WTC11 (cell line): ENCODE measurements around the gene SPAG9. TPM values are rescaled to one million over a fixed set of nuclear protein-coding genes. Genes with fewer than 3 reads are reported as not detected.

Experiments
- ATAC-seq: fragments of 200-7000 bp; cut with Tn5 transposase; 2 replicates; pipeline ENCODE4 v1.10.0; 2021; ENCODE audit warnings: mild to moderate bottlenecking, moderate library complexity
- CTCF ChIA-PET: fragments of 300-600 bp; sonication (Branson Sonifier 250); formaldehyde crosslinking; loops from one replicate; lab custom pipeline; 2021; ENCODE audit warnings: antibody characterized with exemption; lab: Charles Lee
- POLR2A ChIA-PET: fragments of 350-600 bp; sonication (Branson Sonifier 250); formaldehyde crosslinking; loops from one replicate; lab custom pipeline; 2021; ENCODE audit warnings: antibody characterized with exemption; lab: Charles Lee
- DNase-seq: peaks from one replicate; pipeline ENCODE4 v3.0.0; 2021; ENCODE audit warnings: low spot score
- H3K27ac Mint-ChIP-seq: 2 replicates; pipeline ENCODE4 v1.8.0; 2021; ENCODE audit warnings: mixed read lengths
- H3K27me3 Mint-ChIP-seq: 2 replicates; pipeline ENCODE4 v1.8.0; 2021; ENCODE audit warnings: low read depth, mild to moderate bottlenecking, moderate library complexity, mixed read lengths
- H3K36me3 Mint-ChIP-seq: 2 replicates; pipeline ENCODE4 v1.8.0; 2021; ENCODE audit warnings: mixed read lengths
- H3K4me1 Mint-ChIP-seq: 2 replicates; pipeline ENCODE4 v1.8.0; 2022; ENCODE audit warnings: mixed read lengths
- H3K4me3 Mint-ChIP-seq: 2 replicates; pipeline ENCODE4 v1.8.0; 2021; ENCODE audit warnings: mild to moderate bottlenecking, moderate library complexity, mixed read lengths
- H3K9me3 Mint-ChIP-seq: 2 replicates; pipeline ENCODE4 v1.8.0; 2021; ENCODE audit warnings: mixed read lengths
- E2F4 ChIP-seq: sonication (generic); formaldehyde crosslinking; IDR thresholded peaks from 2 replicates; pipeline ENCODE4 v1.8.1; 2022; ENCODE audit warnings: low read depth, mild to moderate bottlenecking, moderate library complexity, missing genetic modification reagents, borderline replicate concordance
- E2F5 ChIP-seq: sonication (generic); formaldehyde crosslinking; IDR thresholded peaks from 2 replicates; pipeline ENCODE4 v1.8.1; 2022; ENCODE audit warnings: mild to moderate bottlenecking, moderate library complexity, missing genetic modification reagents
- ETV6 ChIP-seq: sonication (generic); formaldehyde crosslinking; IDR thresholded peaks from 2 replicates; pipeline ENCODE4 v1.8.1; 2022; ENCODE audit warnings: mild to moderate bottlenecking, missing genetic modification reagents
- IRF2 ChIP-seq: sonication (generic); formaldehyde crosslinking; IDR thresholded peaks from 2 replicates; pipeline ENCODE4 v1.8.0; 2022; ENCODE audit warnings: low read depth, missing genetic modification reagents, borderline replicate concordance
- JUN ChIP-seq: sonication (generic); formaldehyde crosslinking; IDR thresholded peaks from 2 replicates; pipeline ENCODE4 v1.8.0; 2023; ENCODE audit warnings: mild to moderate bottlenecking, missing genetic modification reagents
- NR3C1 ChIP-seq: sonication (generic); formaldehyde crosslinking; conservative IDR thresholded peaks from 2 replicates; pipeline ENCODE4 v1.8.1; 2023; ENCODE audit warnings: low read depth, mild to moderate bottlenecking, missing genetic modification reagents
- RELA ChIP-seq: sonication (generic); formaldehyde crosslinking; IDR thresholded peaks from 2 replicates; pipeline ENCODE4 v1.8.1; 2022; ENCODE audit warnings: missing genetic modification reagents, mild to moderate bottlenecking, borderline replicate concordance
- SMAD4 ChIP-seq: sonication (generic); formaldehyde crosslinking; IDR thresholded peaks from 2 replicates; pipeline ENCODE4 v1.8.0; 2022; ENCODE audit warnings: mild to moderate bottlenecking, missing genetic modification reagents
- SOX15 ChIP-seq: fragments of 250-450 bp; sonication (Bioruptor Pico); IDR thresholded peaks from 2 replicates; pipeline ENCODE4 v1.9.0; 2021; ENCODE audit warnings: mild to moderate bottlenecking
- ZNF232 ChIP-seq: sonication (generic); formaldehyde crosslinking; IDR thresholded peaks from 2 replicates; pipeline ENCODE4 v1.8.0; 2022; ENCODE audit warnings: mild to moderate bottlenecking, missing genetic modification reagents
- ZNF396 ChIP-seq: fragments of 250-450 bp; sonication (Bioruptor Pico); IDR thresholded peaks from 2 replicates; pipeline ENCODE4 v1.8.0; 2021; ENCODE audit warnings: mild to moderate bottlenecking, moderate library complexity, borderline replicate concordance
- ZSCAN18 ChIP-seq: fragments of 250-450 bp; sonication (Bioruptor Pico); IDR thresholded peaks from 2 replicates; pipeline ENCODE4 v2.1.2; 2022; ENCODE audit warnings: mild to moderate bottlenecking, moderate library complexity
- total RNA-seq: library from RNA; stranded (reverse); gene quantifications from 3 replicates; pipeline ENCODE4 v1.2.3, GENCODE V29; 2021
- TF ChIP-seq, protein P1 (sequence below): sonication (generic); formaldehyde crosslinking; IDR thresholded peaks from 2 replicates; pipeline ENCODE4 v1.8.0; 2022; ENCODE audit warnings: missing genetic modification reagents
- TF ChIP-seq, protein P2 (sequence below): sonication (generic); formaldehyde crosslinking; conservative IDR thresholded peaks from 2 replicates; pipeline ENCODE4 v1.8.1; 2023; ENCODE audit warnings: mild to moderate bottlenecking, low read depth, missing genetic modification reagents, moderate library complexity
- TF ChIP-seq, protein P3 (sequence below): sonication (generic); formaldehyde crosslinking; IDR thresholded peaks from 2 replicates; pipeline ENCODE4 v1.8.1; 2023; ENCODE audit warnings: mild to moderate bottlenecking, missing genetic modification reagents, borderline replicate concordance
- TF ChIP-seq, protein P4 (sequence below): sonication (generic); formaldehyde crosslinking; conservative IDR thresholded peaks from 2 replicates; pipeline ENCODE4 v1.8.1; 2022; ENCODE audit warnings: mild to moderate bottlenecking, missing genetic modification reagents

Gene SPAG9
- total RNA-seq, 1 experiment from 2014 or later, result 51.9 TPM

GRCh38 chr17:51087072-51087757, 33.5 kb downstream of the SPAG9 start (continued):
- TF ChIP-seq ZNF396 (CRISPR knock-in tag) (no peak), ZNF232 (no peak)

DNA sequence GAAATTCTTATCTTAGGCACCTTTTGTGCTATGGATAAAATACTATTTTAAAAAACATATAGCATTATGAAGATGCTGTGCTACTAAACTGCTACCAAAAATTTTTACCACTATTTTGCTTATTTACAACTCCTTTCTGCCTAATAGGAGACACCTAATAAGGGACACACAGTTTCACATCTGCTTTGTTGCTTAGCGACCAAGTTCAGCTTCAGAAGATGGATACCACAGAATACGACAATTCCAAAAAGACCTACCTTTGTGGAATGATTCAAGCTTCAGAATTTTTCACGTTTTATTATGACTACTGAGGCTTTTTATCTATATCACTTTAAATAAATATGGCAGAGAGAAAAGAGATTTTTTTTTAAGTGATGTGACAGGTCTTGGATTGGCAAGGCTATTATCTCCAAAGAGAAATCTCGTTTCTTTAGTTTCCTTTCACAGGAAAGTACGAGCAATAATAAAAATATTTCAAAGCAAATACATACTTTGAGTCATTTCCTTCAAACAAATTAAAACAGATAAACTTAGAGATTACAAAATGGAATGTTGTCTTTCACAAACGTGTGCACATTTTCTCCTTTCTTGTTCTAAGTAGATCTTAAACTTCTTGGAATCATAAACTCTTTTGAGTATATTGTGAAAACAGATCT, 35.4 kb downstream of the SPAG9 start:
- Mint-ChIP-seq H3K4me3 (no peak overlapping the region), H3K27me3 (no peaks in the 10 kb centered on the region)
- ChIA-PET CTCF (interaction anchor here (1.4 kb wide), 1 partner anchor 81 kb away, joined by 4 read pairs; the partner anchor contains the start of gene NME2), POLR2A (no interaction called here)
- no peak for ATAC-seq
- TF ChIP-seq SMAD4 (CRISPR knock-in tag) (no peak), E2F5 (CRISPR knock-in tag) (no peak), E2F4 (CRISPR knock-in tag) (no peak), ZSCAN18 (no peak), ZNF232 (no peak), NR3C1 (CRISPR knock-in tag) (no peak), IRF2 (CRISPR knock-in tag) (no peak), JUN (no peak), ETV6 (no peak), SOX15 (CRISPR knock-in tag) (no peak), RELA (CRISPR knock-in tag) (no peak)
- TF ChIP-seq, protein P1, sequence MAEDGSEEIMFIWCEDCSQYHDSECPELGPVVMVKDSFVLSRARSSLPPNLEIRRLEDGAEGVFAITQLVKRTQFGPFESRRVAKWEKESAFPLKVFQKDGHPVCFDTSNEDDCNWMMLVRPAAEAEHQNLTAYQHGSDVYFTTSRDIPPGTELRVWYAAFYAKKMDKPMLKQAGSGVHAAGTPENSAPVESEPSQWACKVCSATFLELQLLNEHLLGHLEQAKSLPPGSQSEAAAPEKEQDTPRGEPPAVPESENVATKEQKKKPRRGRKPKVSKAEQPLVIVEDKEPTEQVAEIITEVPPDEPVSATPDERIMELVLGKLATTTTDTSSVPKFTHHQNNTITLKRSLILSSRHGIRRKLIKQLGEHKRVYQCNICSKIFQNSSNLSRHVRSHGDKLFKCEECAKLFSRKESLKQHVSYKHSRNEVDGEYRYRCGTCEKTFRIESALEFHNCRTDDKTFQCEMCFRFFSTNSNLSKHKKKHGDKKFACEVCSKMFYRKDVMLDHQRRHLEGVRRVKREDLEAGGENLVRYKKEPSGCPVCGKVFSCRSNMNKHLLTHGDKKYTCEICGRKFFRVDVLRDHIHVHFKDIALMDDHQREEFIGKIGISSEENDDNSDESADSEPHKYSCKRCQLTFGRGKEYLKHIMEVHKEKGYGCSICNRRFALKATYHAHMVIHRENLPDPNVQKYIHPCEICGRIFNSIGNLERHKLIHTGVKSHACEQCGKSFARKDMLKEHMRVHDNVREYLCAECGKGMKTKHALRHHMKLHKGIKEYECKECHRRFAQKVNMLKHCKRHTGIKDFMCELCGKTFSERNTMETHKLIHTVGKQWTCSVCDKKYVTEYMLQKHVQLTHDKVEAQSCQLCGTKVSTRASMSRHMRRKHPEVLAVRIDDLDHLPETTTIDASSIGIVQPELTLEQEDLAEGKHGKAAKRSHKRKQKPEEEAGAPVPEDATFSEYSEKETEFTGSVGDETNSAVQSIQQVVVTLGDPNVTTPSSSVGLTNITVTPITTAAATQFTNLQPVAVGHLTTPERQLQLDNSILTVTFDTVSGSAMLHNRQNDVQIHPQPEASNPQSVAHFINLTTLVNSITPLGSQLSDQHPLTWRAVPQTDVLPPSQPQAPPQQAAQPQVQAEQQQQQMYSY (CRISPR knock-in tag), result no peak
- TF ChIP-seq, protein P2, sequence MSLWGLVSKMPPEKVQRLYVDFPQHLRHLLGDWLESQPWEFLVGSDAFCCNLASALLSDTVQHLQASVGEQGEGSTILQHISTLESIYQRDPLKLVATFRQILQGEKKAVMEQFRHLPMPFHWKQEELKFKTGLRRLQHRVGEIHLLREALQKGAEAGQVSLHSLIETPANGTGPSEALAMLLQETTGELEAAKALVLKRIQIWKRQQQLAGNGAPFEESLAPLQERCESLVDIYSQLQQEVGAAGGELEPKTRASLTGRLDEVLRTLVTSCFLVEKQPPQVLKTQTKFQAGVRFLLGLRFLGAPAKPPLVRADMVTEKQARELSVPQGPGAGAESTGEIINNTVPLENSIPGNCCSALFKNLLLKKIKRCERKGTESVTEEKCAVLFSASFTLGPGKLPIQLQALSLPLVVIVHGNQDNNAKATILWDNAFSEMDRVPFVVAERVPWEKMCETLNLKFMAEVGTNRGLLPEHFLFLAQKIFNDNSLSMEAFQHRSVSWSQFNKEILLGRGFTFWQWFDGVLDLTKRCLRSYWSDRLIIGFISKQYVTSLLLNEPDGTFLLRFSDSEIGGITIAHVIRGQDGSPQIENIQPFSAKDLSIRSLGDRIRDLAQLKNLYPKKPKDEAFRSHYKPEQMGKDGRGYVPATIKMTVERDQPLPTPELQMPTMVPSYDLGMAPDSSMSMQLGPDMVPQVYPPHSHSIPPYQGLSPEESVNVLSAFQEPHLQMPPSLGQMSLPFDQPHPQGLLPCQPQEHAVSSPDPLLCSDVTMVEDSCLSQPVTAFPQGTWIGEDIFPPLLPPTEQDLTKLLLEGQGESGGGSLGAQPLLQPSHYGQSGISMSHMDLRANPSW (CRISPR knock-in tag), result no peak
- TF ChIP-seq, protein P3, sequence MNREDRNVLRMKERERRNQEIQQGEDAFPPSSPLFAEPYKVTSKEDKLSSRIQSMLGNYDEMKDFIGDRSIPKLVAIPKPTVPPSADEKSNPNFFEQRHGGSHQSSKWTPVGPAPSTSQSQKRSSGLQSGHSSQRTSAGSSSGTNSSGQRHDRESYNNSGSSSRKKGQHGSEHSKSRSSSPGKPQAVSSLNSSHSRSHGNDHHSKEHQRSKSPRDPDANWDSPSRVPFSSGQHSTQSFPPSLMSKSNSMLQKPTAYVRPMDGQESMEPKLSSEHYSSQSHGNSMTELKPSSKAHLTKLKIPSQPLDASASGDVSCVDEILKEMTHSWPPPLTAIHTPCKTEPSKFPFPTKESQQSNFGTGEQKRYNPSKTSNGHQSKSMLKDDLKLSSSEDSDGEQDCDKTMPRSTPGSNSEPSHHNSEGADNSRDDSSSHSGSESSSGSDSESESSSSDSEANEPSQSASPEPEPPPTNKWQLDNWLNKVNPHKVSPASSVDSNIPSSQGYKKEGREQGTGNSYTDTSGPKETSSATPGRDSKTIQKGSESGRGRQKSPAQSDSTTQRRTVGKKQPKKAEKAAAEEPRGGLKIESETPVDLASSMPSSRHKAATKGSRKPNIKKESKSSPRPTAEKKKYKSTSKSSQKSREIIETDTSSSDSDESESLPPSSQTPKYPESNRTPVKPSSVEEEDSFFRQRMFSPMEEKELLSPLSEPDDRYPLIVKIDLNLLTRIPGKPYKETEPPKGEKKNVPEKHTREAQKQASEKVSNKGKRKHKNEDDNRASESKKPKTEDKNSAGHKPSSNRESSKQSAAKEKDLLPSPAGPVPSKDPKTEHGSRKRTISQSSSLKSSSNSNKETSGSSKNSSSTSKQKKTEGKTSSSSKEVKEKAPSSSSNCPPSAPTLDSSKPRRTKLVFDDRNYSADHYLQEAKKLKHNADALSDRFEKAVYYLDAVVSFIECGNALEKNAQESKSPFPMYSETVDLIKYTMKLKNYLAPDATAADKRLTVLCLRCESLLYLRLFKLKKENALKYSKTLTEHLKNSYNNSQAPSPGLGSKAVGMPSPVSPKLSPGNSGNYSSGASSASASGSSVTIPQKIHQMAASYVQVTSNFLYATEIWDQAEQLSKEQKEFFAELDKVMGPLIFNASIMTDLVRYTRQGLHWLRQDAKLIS (CRISPR knock-in tag), result no peak
- TF ChIP-seq, protein P4, sequence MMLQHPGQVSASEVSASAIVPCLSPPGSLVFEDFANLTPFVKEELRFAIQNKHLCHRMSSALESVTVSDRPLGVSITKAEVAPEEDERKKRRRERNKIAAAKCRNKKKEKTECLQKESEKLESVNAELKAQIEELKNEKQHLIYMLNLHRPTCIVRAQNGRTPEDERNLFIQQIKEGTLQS (CRISPR knock-in tag), result no peak
- TF ChIP-seq, all 79 proteins: peak for 0
- Mint-ChIP-seq H3K27ac (no peak overlapping the region), H3K36me3 (no peaks in the 10 kb centered on the region), H3K4me1 (no peaks in the 10 kb centered on the region), H3K9me3 (no peaks in the 10 kb centered on the region)
- no peak for DNase-seq
